HepG2 (cell line): ENCODE data around the gene LSM2. TPM values are rescaled to one million over a fixed set of nuclear protein-coding genes. Genes with fewer than 3 reads are reported as not detected.

Source experiments
- ETV5 ChIP-seq: IDR thresholded peaks from 2 replicates; pipeline ENCODE4 v1.6.1; 2018; ENCODE audit warnings: missing biosample characterization, missing genetic modification reagents, inconsistent platforms, borderline replicate concordance
- HOXD1 ChIP-seq: sonication (generic); formaldehyde crosslinking; IDR thresholded peaks from 2 replicates; pipeline ENCODE4 v1.5.0; 2020; ENCODE audit warnings: missing genetic modification reagents
- ISL2 ChIP-seq: sonication (generic); formaldehyde crosslinking; IDR thresholded peaks from 2 replicates; pipeline ENCODE4 v1.5.0; 2020; ENCODE audit warnings: missing genetic modification reagents
- MED1 ChIP-seq: sonication (generic); formaldehyde crosslinking; IDR thresholded peaks from 2 replicates; pipeline ENCODE4 v1.4.0; 2020; ENCODE audit warnings: missing genetic modification reagents
- NFE2L1 ChIP-seq: sonication (generic); formaldehyde crosslinking; IDR thresholded peaks from 2 replicates; pipeline ENCODE4 v1.4.0; 2020; ENCODE audit warnings: missing genetic modification reagents, mild to moderate bottlenecking, borderline replicate concordance
- PRPF4 ChIP-seq: fragments of 200-400 bp; formaldehyde crosslinking; IDR thresholded peaks from 2 replicates; pipeline ENCODE4 v1.6.1; 2016; ENCODE audit warnings: low read length, low read depth; ENCODE audit not compliant: poor library complexity, severe bottlenecking
- RFX5 ChIP-seq: IDR thresholded peaks from 2 replicates; pipeline ENCODE4 v1.6.1; 2011; ENCODE audit warnings: low read depth, low read length, improper control_type of control experiment
- RXRB ChIP-seq: IDR thresholded peaks from 2 replicates; pipeline ENCODE4 v1.6.1; 2016; ENCODE audit warnings: borderline replicate concordance, missing genetic modification reagents, missing compliant biosample characterization
- SAP130 ChIP-seq: IDR thresholded peaks from 2 replicates; pipeline ENCODE4 v1.6.1; 2016; ENCODE audit warnings: low read depth
- SP4 ChIP-seq: sonication (generic); formaldehyde crosslinking; IDR thresholded peaks from 2 replicates; pipeline ENCODE4 v1.8.1; 2023; ENCODE audit warnings: mild to moderate bottlenecking, missing genetic modification reagents
- SRSF4 ChIP-seq: fragments of 200-400 bp; formaldehyde crosslinking; IDR thresholded peaks from one replicate; pipeline ENCODE4 v1.6.1; 2018; ENCODE audit warnings: mild to moderate bottlenecking, low read depth, low read length, moderate library complexity; ENCODE audit not compliant: poor library complexity, severe bottlenecking
- ZNF207 ChIP-seq: fragments of 450-650 bp; IDR thresholded peaks from 2 replicates; pipeline ENCODE4 v1.6.1; 2016; ENCODE audit warnings: antibody characterized with exemption, borderline replicate concordance
- ZNF253 ChIP-seq: sonication (generic); formaldehyde crosslinking; IDR thresholded peaks from 2 replicates; pipeline ENCODE4 v1.8.0; 2022; ENCODE audit warnings: mild to moderate bottlenecking, missing genetic modification reagents, borderline replicate concordance
- ZNF296 ChIP-seq: sonication (generic); formaldehyde crosslinking; conservative IDR thresholded peaks from 2 replicates; pipeline ENCODE4 v1.5.0; 2020; ENCODE audit warnings: mild to moderate bottlenecking, missing genetic modification reagents
- ZNF383 ChIP-seq: sonication (generic); formaldehyde crosslinking; IDR thresholded peaks from 2 replicates; pipeline ENCODE4 v1.4.0; 2020; ENCODE audit warnings: missing genetic modification reagents, mild to moderate bottlenecking, borderline replicate concordance
- ZNF792 ChIP-seq: IDR thresholded peaks from 2 replicates; pipeline ENCODE4 v1.6.1; 2016
- ZNF850 ChIP-seq: sonication (generic); formaldehyde crosslinking; conservative IDR thresholded peaks from 2 replicates; pipeline ENCODE4 v1.9.0; 2021; ENCODE audit warnings: mild to moderate bottlenecking, missing genetic modification reagents
- ZSCAN9 ChIP-seq: IDR thresholded peaks from 2 replicates; pipeline ENCODE4 v1.6.1; 2016; ENCODE audit warnings: borderline replicate concordance
- polyA plus RNA-seq, 8 experiments: library from polyadenylated mRNA; depleted of rRNA in 3 of 8; stranded (reverse) in 7 of 8; unstranded in 1 of 8; fragments of >200 nt; fragmentation: Illumina TruSeq in 4 of 8; extraction: Trizol in 4 of 8; gene quantifications; 2 replicates each; pipeline versions ENCODE4 v1.2.1 to v1.2.3, GENCODE V29; 2011 to 2016; ENCODE audit warnings: low read depth in 4 of 8, missing spikeins in 1 of 8, mixed read lengths in 1 of 8; ENCODE audit not compliant: insufficient read depth in 1 of 8
- total RNA-seq, 5 experiments: library from RNA; depleted of rRNA; stranded (reverse); fragments of >200 nt; fragmentation: Illumina TruSeq; extraction: Trizol; gene quantifications; 2 replicates each; pipeline ENCODE4 v1.2.3, GENCODE V29; 2016; ENCODE audit warnings: low read depth in 1 of 5
- TF ChIP-seq, protein P1 (sequence below): sonication (generic); formaldehyde crosslinking; IDR thresholded peaks from 2 replicates; pipeline ENCODE4 v1.4.0; 2020; ENCODE audit warnings: missing genetic modification reagents
- TF ChIP-seq, protein P2 (sequence below): IDR thresholded peaks from 2 replicates; pipeline ENCODE4 v1.6.1; 2016; ENCODE audit warnings: missing compliant biosample characterization, missing genetic modification reagents, borderline replicate concordance
- TF ChIP-seq, protein P3 (sequence below): sonication (generic); formaldehyde crosslinking; IDR thresholded peaks from 2 replicates; pipeline ENCODE4 v1.4.0; 2020; ENCODE audit warnings: mild to moderate bottlenecking, missing genetic modification reagents

LSM2 gene
- total and polyA plus RNA-seq, 2 of the 13 experiments (the other 11 are each of a cell fraction or from before 2014, with no cell fraction given) = 69.4 to 90.5 TPM

DNA sequence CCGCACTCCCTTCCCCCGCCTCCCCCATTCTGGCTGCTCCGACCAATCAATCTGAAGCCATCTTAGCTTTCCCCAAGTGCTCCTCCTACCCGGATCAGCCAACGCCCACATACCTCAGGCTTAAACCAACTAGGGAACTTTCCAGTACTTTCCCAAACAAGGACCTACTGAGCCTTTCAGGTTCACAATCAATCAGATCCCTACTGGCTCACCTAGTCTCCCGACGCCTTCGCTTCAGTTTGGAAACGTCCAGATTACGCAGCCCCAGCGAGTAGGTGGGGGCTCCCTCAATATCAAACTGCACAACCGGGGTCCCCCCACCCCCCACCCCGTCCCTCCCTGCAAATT is 7.9 kb upstream of the LSM2 start (continued):
- no peak for TF ChIP-seq ZNF207
- TF ChIP-seq, protein P1, sequence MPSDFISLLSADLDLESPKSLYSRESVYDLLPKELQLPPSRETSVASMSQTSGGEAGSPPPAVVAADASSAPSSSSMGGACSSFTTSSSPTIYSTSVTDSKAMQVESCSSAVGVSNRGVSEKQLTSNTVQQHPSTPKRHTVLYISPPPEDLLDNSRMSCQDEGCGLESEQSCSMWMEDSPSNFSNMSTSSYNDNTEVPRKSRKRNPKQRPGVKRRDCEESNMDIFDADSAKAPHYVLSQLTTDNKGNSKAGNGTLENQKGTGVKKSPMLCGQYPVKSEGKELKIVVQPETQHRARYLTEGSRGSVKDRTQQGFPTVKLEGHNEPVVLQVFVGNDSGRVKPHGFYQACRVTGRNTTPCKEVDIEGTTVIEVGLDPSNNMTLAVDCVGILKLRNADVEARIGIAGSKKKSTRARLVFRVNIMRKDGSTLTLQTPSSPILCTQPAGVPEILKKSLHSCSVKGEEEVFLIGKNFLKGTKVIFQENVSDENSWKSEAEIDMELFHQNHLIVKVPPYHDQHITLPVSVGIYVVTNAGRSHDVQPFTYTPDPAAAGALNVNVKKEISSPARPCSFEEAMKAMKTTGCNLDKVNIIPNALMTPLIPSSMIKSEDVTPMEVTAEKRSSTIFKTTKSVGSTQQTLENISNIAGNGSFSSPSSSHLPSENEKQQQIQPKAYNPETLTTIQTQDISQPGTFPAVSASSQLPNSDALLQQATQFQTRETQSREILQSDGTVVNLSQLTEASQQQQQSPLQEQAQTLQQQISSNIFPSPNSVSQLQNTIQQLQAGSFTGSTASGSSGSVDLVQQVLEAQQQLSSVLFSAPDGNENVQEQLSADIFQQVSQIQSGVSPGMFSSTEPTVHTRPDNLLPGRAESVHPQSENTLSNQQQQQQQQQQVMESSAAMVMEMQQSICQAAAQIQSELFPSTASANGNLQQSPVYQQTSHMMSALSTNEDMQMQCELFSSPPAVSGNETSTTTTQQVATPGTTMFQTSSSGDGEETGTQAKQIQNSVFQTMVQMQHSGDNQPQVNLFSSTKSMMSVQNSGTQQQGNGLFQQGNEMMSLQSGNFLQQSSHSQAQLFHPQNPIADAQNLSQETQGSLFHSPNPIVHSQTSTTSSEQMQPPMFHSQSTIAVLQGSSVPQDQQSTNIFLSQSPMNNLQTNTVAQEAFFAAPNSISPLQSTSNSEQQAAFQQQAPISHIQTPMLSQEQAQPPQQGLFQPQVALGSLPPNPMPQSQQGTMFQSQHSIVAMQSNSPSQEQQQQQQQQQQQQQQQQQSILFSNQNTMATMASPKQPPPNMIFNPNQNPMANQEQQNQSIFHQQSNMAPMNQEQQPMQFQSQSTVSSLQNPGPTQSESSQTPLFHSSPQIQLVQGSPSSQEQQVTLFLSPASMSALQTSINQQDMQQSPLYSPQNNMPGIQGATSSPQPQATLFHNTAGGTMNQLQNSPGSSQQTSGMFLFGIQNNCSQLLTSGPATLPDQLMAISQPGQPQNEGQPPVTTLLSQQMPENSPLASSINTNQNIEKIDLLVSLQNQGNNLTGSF (CRISPR knock-in tag) = no peak
- TF ChIP-seq HOXD1 (CRISPR knock-in tag) = no peak
- no peak for TF ChIP-seq ZNF850 (CRISPR knock-in tag)
- peak; percentile 65; the same call in 1 of the 2 replicates for TF ChIP-seq ZSCAN9 (CRISPR knock-in tag)
- no peak for TF ChIP-seq PRPF4
- TF ChIP-seq RFX5 = no peak
- TF ChIP-seq ISL2 (CRISPR knock-in tag) = peak; percentile 51
- TF ChIP-seq NFE2L1 (CRISPR knock-in tag) = no peak
- TF ChIP-seq ZNF253 (CRISPR knock-in tag) = no peak
- TF ChIP-seq, protein P2, sequence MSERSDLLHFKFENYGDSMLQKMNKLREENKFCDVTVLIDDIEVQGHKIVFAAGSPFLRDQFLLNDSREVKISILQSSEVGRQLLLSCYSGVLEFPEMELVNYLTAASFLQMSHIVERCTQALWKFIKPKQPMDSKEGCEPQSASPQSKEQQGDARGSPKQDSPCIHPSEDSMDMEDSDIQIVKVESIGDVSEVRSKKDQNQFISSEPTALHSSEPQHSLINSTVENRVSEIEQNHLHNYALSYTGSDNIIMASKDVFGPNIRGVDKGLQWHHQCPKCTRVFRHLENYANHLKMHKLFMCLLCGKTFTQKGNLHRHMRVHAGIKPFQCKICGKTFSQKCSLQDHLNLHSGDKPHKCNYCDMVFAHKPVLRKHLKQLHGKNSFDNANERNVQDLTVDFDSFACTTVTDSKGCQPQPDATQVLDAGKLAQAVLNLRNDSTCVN (CRISPR knock-in tag) = peak; percentile 33; the same call in 1 of the 2 replicates
- peak; percentile 24 for TF ChIP-seq ZNF792 (CRISPR knock-in tag)
- TF ChIP-seq SAP130 (CRISPR knock-in tag) = peak; percentile 64
- TF ChIP-seq RXRB (CRISPR knock-in tag) = peak; percentile 20; the same call in 1 of the 2 replicates
- TF ChIP-seq SP4 (CRISPR knock-in tag) = 0 out of 2 replicates have a peak, but pooled peaks have one; percentile 11
- 0 out of 2 replicates have a peak, but pooled peaks have one; percentile 28 for TF ChIP-seq MED1 (CRISPR knock-in tag)
- TF ChIP-seq ZNF383 (CRISPR knock-in tag) = no peak
- TF ChIP-seq ZNF296 = no peak
- TF ChIP-seq SRSF4 = no peak
- TF ChIP-seq ETV5 (CRISPR knock-in tag) = peak; percentile 10; the same call in 1 of the 2 replicates
- TF ChIP-seq, protein P3, sequence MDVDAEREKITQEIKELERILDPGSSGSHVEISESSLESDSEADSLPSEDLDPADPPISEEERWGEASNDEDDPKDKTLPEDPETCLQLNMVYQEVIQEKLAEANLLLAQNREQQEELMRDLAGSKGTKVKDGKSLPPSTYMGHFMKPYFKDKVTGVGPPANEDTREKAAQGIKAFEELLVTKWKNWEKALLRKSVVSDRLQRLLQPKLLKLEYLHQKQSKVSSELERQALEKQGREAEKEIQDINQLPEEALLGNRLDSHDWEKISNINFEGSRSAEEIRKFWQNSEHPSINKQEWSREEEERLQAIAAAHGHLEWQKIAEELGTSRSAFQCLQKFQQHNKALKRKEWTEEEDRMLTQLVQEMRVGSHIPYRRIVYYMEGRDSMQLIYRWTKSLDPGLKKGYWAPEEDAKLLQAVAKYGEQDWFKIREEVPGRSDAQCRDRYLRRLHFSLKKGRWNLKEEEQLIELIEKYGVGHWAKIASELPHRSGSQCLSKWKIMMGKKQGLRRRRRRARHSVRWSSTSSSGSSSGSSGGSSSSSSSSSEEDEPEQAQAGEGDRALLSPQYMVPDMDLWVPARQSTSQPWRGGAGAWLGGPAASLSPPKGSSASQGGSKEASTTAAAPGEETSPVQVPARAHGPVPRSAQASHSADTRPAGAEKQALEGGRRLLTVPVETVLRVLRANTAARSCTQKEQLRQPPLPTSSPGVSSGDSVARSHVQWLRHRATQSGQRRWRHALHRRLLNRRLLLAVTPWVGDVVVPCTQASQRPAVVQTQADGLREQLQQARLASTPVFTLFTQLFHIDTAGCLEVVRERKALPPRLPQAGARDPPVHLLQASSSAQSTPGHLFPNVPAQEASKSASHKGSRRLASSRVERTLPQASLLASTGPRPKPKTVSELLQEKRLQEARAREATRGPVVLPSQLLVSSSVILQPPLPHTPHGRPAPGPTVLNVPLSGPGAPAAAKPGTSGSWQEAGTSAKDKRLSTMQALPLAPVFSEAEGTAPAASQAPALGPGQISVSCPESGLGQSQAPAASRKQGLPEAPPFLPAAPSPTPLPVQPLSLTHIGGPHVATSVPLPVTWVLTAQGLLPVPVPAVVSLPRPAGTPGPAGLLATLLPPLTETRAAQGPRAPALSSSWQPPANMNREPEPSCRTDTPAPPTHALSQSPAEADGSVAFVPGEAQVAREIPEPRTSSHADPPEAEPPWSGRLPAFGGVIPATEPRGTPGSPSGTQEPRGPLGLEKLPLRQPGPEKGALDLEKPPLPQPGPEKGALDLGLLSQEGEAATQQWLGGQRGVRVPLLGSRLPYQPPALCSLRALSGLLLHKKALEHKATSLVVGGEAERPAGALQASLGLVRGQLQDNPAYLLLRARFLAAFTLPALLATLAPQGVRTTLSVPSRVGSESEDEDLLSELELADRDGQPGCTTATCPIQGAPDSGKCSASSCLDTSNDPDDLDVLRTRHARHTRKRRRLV (CRISPR knock-in tag) = no peak
